ENCODE results near the gene KCNMB2. TPM values are rescaled to one million over a fixed set of nuclear protein-coding genes. Genes with fewer than 3 reads are reported as not detected.

The KCNMB2 gene
- total RNA-seq, 1 donor from 2014 or later, result 0.56 TPM

GRCh38 chr3:178532476-178532875, 3.8 kb upstream of the KCNMB2 start:
- TF ChIP-seq CTCF (IDR thresholded peaks at IDR 0.05), result no peak

GRCh38 chr3:178537122-178537705, 978 bp downstream of the KCNMB2 start:
- no peak for DNase-seq
- intact Hi-C loops (cut with DNase I), result no loop called here
- H3K36me3 ChIP-seq, result no peaks in the 10 kb centered on the region
- ATAC-seq, result no peak
- no peaks in the 10 kb centered on the region for H3K27me3 ChIP-seq (ENCODE audit: low read depth)
- no peaks in the 10 kb centered on the region for H3K9me3 ChIP-seq
- H3K4me3 ChIP-seq, result peak overlapping the region; percentile 44
- no peak for TF ChIP-seq CTCF (IDR thresholded peaks at IDR 0.05)
- H3K4me1 ChIP-seq, result no peaks in the 10 kb centered on the region
- no peak overlapping the region for H3K27ac ChIP-seq

More at GRCh38 chr3:178532476-178532875, 3.8 kb upstream of the KCNMB2 start:
- Histone ChIP-seq H3K4me1 (no peaks in the 10 kb centered on the region), H3K4me3 (no peak overlapping the region), H3K36me3 (no peaks in the 10 kb centered on the region), H3K9me3 (no peaks in the 10 kb centered on the region), H3K27me3 (ENCODE audit: low read depth) (no peaks in the 10 kb centered on the region), H3K27ac (no peak overlapping the region)
- no peak for ATAC-seq
- DNase-seq, result no peak
- intact Hi-C loops (cut with DNase I), result no loop called here

GRCh38 chr3:178538056-178538455, 1.8 kb downstream of the KCNMB2 start:
- Histone ChIP-seq H3K36me3 (no peaks in the 10 kb centered on the region), H3K4me1 (no peaks in the 10 kb centered on the region), H3K9me3 (no peaks in the 10 kb centered on the region), H3K4me3 (no peak overlapping the region), H3K27ac (no peak overlapping the region), H3K27me3 (ENCODE audit: low read depth) (no peaks in the 10 kb centered on the region)
- no peak for TF ChIP-seq CTCF (IDR thresholded peaks at IDR 0.05)
- intact Hi-C loops (cut with DNase I), result no loop called here
- DNase-seq (no peak), ATAC-seq (no peak)

- ATAC-seq, result no peak
- TF ChIP-seq CTCF (IDR thresholded peaks at IDR 0.05), result no peak
These were observed 3.9 kb downstream of the KCNMB2 start for GRCh38 chr3:178540184-178540583.

GRCh38 chr3:178545337-178545736, 9.1 kb downstream of the KCNMB2 start:
- no peak for TF ChIP-seq CTCF (IDR thresholded peaks at IDR 0.05)
- no peaks in the 10 kb centered on the region for H3K9me3 ChIP-seq
- H3K4me1 ChIP-seq, result no peaks in the 10 kb centered on the region
- intact Hi-C loops (cut with DNase I), result no loop called here
- no peak overlapping the region for H3K27ac ChIP-seq
- H3K27me3 ChIP-seq (ENCODE audit: low read depth), result no peaks in the 10 kb centered on the region
- no peaks in the 10 kb centered on the region for H3K36me3 ChIP-seq
- DNase-seq, result no peak
- no peak overlapping the region for H3K4me3 ChIP-seq
- no peak for ATAC-seq

More at GRCh38 chr3:178540184-178540583, 3.9 kb downstream of the KCNMB2 start:
- no peak overlapping the region for H3K4me3 ChIP-seq
- no peaks in the 10 kb centered on the region for H3K4me1 ChIP-seq
- DNase-seq, result no peak
- no peak overlapping the region for H3K27ac ChIP-seq
- no peaks in the 10 kb centered on the region for H3K9me3 ChIP-seq
- no peaks in the 10 kb centered on the region for H3K36me3 ChIP-seq
- intact Hi-C loops (cut with DNase I), result no loop called here
- H3K27me3 ChIP-seq (ENCODE audit: low read depth), result no peaks in the 10 kb centered on the region

Data from lower lobe of right lung (tissue), 2 donors.